HepG2 (cell line): Measurements from ENCODE around the gene SMYD5. TPM values are rescaled to one million over a fixed set of nuclear protein-coding genes. Genes with fewer than 3 reads are reported as not detected.

Experiments used
- ATAC-seq: fragments of 200-7000 bp; cut with Tn5 transposase; 3 replicates; pipeline ENCODE4 v1.9.1; 2020; ENCODE audit warnings: mild to moderate bottlenecking, moderate library complexity
- BruUV-seq: library from RNA; stranded (reverse); fragments of 400-500 nt; replicated peaks from 2 replicates; lab custom pipeline; 2021; lab: Mats Ljungman, UMichigan
- CTCF ChIA-PET: fragments of 300-600 bp; formaldehyde crosslinking; extraction: SDS; loops from one replicate; lab custom pipeline; 2021; ENCODE audit warnings: low total read pairs, inconsistent platforms, low intra/inter-chr PET ratio; lab: Yijun Ruan, JAX
- POLR2A ChIA-PET: fragments of 350-600 bp; sonication (Branson Sonifier 250); formaldehyde crosslinking; loops from one replicate; lab custom pipeline; 2020; ENCODE audit warnings: antibody characterized with exemption, inconsistent platforms; lab: Yijun Ruan, JAX
- DNase-seq: peaks from one replicate; pipeline ENCODE4 v3.0.0-alpha.2; 2015; ENCODE audit warnings: low spot score
- FAIRE-seq: peaks from 3 replicates; lab custom pipeline; 2011; peaks lifted over from hg19 to GRCh38; lab: Jason Lieb, UNC
- H2AFZ ChIP-seq: one replicate; pipeline ENCODE4 v1.6.1; 2011; ENCODE audit warnings: low read length, inconsistent platforms
- H3K27ac ChIP-seq: fragments of 300-600 bp; 3 replicates; pipeline ENCODE4 v1.8.0; 2011; ENCODE audit warnings: mixed run types, mild to moderate bottlenecking, mixed read lengths, low read length, inconsistent platforms; ENCODE audit not compliant: insufficient read depth; ENCODE audit errors: extremely low read length
- H3K27me3 ChIP-seq, 2 experiments: fragments of 200-600 bp in 1 of 2; 2 replicates in 1 of 2; 3 replicates in 1 of 2; pipeline versions ENCODE4 v1.6.0 to v1.8.0; 2011; ENCODE audit warnings: low read length in 2 of 2, mild to moderate bottlenecking in 2 of 2, moderate library complexity in 2 of 2, inconsistent platforms in 1 of 2; ENCODE audit not compliant: insufficient read depth in 2 of 2, control insufficient read depth in 1 of 2
- H3K36me3 ChIP-seq, 2 experiments: fragments of 200-600 bp in 1 of 2; replicated peaks in 1 of 2; 2 replicates in 1 of 2; 3 replicates in 1 of 2; pipeline versions ENCODE4 v1.5.1 to v1.8.0; 2011; ENCODE audit warnings: low read length in 2 of 2, inconsistent platforms in 1 of 2; ENCODE audit not compliant: insufficient read depth in 2 of 2, control insufficient read depth in 1 of 2
- H3K4me1 ChIP-seq: 2 replicates; pipeline ENCODE4 v1.5.1; 2012; ENCODE audit warnings: low read length, inconsistent platforms; ENCODE audit not compliant: insufficient read depth
- H3K4me2 ChIP-seq: 2 replicates; pipeline ENCODE4 v1.6.0; 2011; ENCODE audit warnings: low read depth, low read length, inconsistent platforms
- H3K4me3 ChIP-seq, 3 experiments: fragments of 200-600 bp in 1 of 3; sonication (generic), shearing (Covaris generic) in 1 of 3; replicated peaks in 1 of 3; 2 replicates each; pipeline ENCODE4 v1.5.1; 2011 to 2016; ENCODE audit warnings: low read length in 3 of 3, inconsistent platforms in 2 of 3, low read depth in 2 of 3, mild to moderate bottlenecking in 2 of 3, control low read depth in 1 of 3, mixed read lengths in 1 of 3; ENCODE audit not compliant: insufficient read depth in 1 of 3
- H3K79me2 ChIP-seq: one replicate; pipeline ENCODE4 v1.6.1; 2011; ENCODE audit warnings: low read length, inconsistent platforms; ENCODE audit not compliant: insufficient read depth
- H3K9ac ChIP-seq: 2 replicates; pipeline ENCODE4 v1.6.0; 2011; ENCODE audit warnings: mild to moderate bottlenecking, low read depth, low read length, inconsistent platforms; ENCODE audit not compliant: insufficient read depth
- H3K9me3 ChIP-seq: 2 replicates; pipeline ENCODE4 v1.5.1; 2012; ENCODE audit warnings: mild to moderate bottlenecking, low read length
- H4K20me1 ChIP-seq: 2 replicates; pipeline ENCODE4 v1.6.0; 2011; ENCODE audit warnings: inconsistent platforms, mild to moderate bottlenecking, low read length, moderate library complexity; ENCODE audit not compliant: insufficient read depth
- ARID4A ChIP-seq: sonication (generic); formaldehyde crosslinking; IDR thresholded peaks from 2 replicates; pipeline ENCODE4 v1.5.0; 2020; ENCODE audit warnings: mild to moderate bottlenecking, missing genetic modification reagents, borderline replicate concordance
- CC2D1A ChIP-seq: sonication (generic); formaldehyde crosslinking; IDR thresholded peaks from 2 replicates; pipeline ENCODE4 v1.8.1; 2023; ENCODE audit warnings: mild to moderate bottlenecking, missing genetic modification reagents
- DBP ChIP-seq: sonication (generic); formaldehyde crosslinking; IDR thresholded peaks from 2 replicates; pipeline ENCODE4 v1.4.0; 2020; ENCODE audit warnings: missing genetic modification reagents; ENCODE audit errors: not compliant biosample characterization
- ESRRA ChIP-seq: sonication (generic); formaldehyde crosslinking; IDR thresholded peaks from 2 replicates; pipeline ENCODE4 v1.5.1; 2020; ENCODE audit warnings: mild to moderate bottlenecking, low read depth, missing genetic modification reagents
- GATAD2A ChIP-seq: IDR thresholded peaks from 2 replicates; pipeline ENCODE4 v1.6.1; 2016
- HNF1B ChIP-seq: sonication (generic); formaldehyde crosslinking; IDR thresholded peaks from 2 replicates; pipeline ENCODE4 v1.5.1; 2020; ENCODE audit warnings: mild to moderate bottlenecking, moderate library complexity, missing genetic modification reagents
- MAFF ChIP-seq: IDR thresholded peaks from 2 replicates; pipeline ENCODE4 v1.6.1; 2011; ENCODE audit warnings: low read depth, low read length, improper control_type of control experiment
- POGZ ChIP-seq: sonication (generic); formaldehyde crosslinking; IDR thresholded peaks from 2 replicates; pipeline ENCODE4 v1.4.0; 2020; ENCODE audit warnings: mild to moderate bottlenecking, missing genetic modification reagents
- SETDB1 ChIP-seq: sonication (generic); formaldehyde crosslinking; IDR thresholded peaks from 2 replicates; pipeline ENCODE4 v1.5.1; 2020; ENCODE audit warnings: missing genetic modification reagents, mild to moderate bottlenecking, borderline replicate concordance
- THAP7 ChIP-seq: sonication (generic); formaldehyde crosslinking; IDR thresholded peaks from 2 replicates; pipeline ENCODE4 v1.8.1; 2023; ENCODE audit warnings: mild to moderate bottlenecking, missing genetic modification reagents
- ZNF3 ChIP-seq: IDR thresholded peaks from 2 replicates; pipeline ENCODE4 v1.7.0; 2017; ENCODE audit warnings: inconsistent platforms
- ZNF678 ChIP-seq: sonication (generic); formaldehyde crosslinking; IDR thresholded peaks from 2 replicates; pipeline ENCODE4 v1.4.0; 2020; ENCODE audit warnings: mild to moderate bottlenecking, missing genetic modification reagents
- WGBS: methylation state at CpG from one replicate; pipeline ENCODE4 v1.1.6; 2017; ENCODE audit warnings: low lambda C conversion rate; 5-methylcytosine and 5-hydroxymethylcytosine counted together
- in situ Hi-C: cut with HindIII; loops from 2 replicates; pipeline ENCODE4 v1.10.0; 2017; ENCODE audit warnings: low pct_unique_long_range_greater_than_20kb; ENCODE audit not compliant: extremely low pct_ligation_motif_present
- intact Hi-C: fragments of 100-400 bp; cut with micrococcal nuclease; formaldehyde crosslinking; loops from one replicate; pipeline ENCODE4 v1.10.0; 2022; ENCODE audit not compliant: unreplicated experiment
- polyA plus RNA-seq, 8 experiments: library from polyadenylated mRNA; depleted of rRNA in 3 of 8; stranded (reverse) in 7 of 8; unstranded in 1 of 8; fragments of >200 nt; fragmentation: Illumina TruSeq in 4 of 8; extraction: Trizol in 4 of 8; gene quantifications; 2 replicates each; pipeline versions ENCODE4 v1.2.1 to v1.2.3, GENCODE V29; 2011 to 2016; ENCODE audit warnings: low read depth in 4 of 8, missing spikeins in 1 of 8, mixed read lengths in 1 of 8; ENCODE audit not compliant: insufficient read depth in 1 of 8
- total RNA-seq, 5 experiments: library from RNA; depleted of rRNA; stranded (reverse); fragments of >200 nt; fragmentation: Illumina TruSeq; extraction: Trizol; gene quantifications; 2 replicates each; pipeline ENCODE4 v1.2.3, GENCODE V29; 2016; ENCODE audit warnings: low read depth in 1 of 5

SMYD5 gene
- total and polyA plus RNA-seq, 2 of the 13 experiments (the other 11 are each of a cell fraction or from before 2014, with no cell fraction given), result 55.8 to 70.4 TPM

GRCh38 chr2:73212098-73212447 is 2.0 kb upstream of the SMYD5 start (continued):
- TF ChIP-seq ARID4A (CRISPR knock-in tag) (0 out of 2 replicates have a peak, but pooled peaks have one; percentile 11), ZNF3 (CRISPR knock-in tag) (peak; percentile 75; the same call in 1 of the 2 replicates), THAP7 (CRISPR knock-in tag) (peak; percentile 58; the same call in 1 of the 2 replicates)

- peaks cover 34% of the 10 kb centered on the region for H3K79me2 ChIP-seq
- ChIA-PET POLR2A (interaction anchor here (0.5 to 4.5 kb wide), 35 partner anchors 8 to 1245 kb away, joined by 3 to 125 read pairs (median 5); partner anchors contain the start of genes ALMS1, CCT7, EGR4 and FBXO41), CTCF (interaction anchor here (1.4 to 2.9 kb wide), 4 partner anchors 35 to 320 kb away, joined by 6 to 74 read pairs (median 10); no protein-coding TSS in a partner anchor)
- intact Hi-C loops, result loop anchor here (1.0 to 10.0 kb wide), 5 partner anchors 22 to 172 kb away; partner anchors contain the start of gene ALMS1
- H3K4me1 ChIP-seq, result peaks cover 72% of the 10 kb centered on the region
- peak overlapping the region; percentile 92 for H3K27ac ChIP-seq
- H3K9me3 ChIP-seq, result no peaks in the 10 kb centered on the region
- H3K9ac ChIP-seq, result peak overlapping the region; percentile 96
- peak overlapping the region; percentile 45 for H2AFZ ChIP-seq
- peak; percentile 76 for ATAC-seq
- WGBS, result under 1% methylated on average over 18 of the region's 20 CpGs
- peak overlapping the region; percentile 99 for H3K4me2 ChIP-seq
- H4K20me1 ChIP-seq, result peaks cover 9% of the 10 kb centered on the region; the same call in 1 of the 2 replicates
- no peaks in the 10 kb centered on the region for H3K27me3 ChIP-seq
- H3K4me3 ChIP-seq, result peak overlapping the region; percentile 50 to 93 (median 86)
- BruUV-seq, result no TSS peak
- peak; percentile 78 for DNase-seq
- in situ Hi-C loops, result loop anchor here (5.0 kb wide), 1 partner anchor 35 kb away; no protein-coding TSS in a partner anchor
- peaks cover 0 to 3% of the 10 kb centered on the region in 2 experiments; a peak in 2 of 5 replicates for H3K36me3 ChIP-seq
- FAIRE-seq, result peak; percentile 83
- no peak for TF ChIP-seq MAFF
- TF ChIP-seq CC2D1A (CRISPR knock-in tag), result no peak
- TF ChIP-seq ZNF678 (CRISPR knock-in tag), result no peak
- no peak for TF ChIP-seq SETDB1
- TF ChIP-seq DBP (CRISPR knock-in tag), result no peak
- TF ChIP-seq GATAD2A (CRISPR knock-in tag), result 0 out of 2 replicates have a peak, but pooled peaks have one; percentile 25
- TF ChIP-seq HNF1B (CRISPR knock-in tag), result peak; percentile 16; the same call in 1 of the 2 replicates
- no peak; the same call in 1 of the 2 replicates for TF ChIP-seq ESRRA (CRISPR knock-in tag)
- TF ChIP-seq POGZ (CRISPR knock-in tag), result no peak; the same call in 1 of the 2 replicates
Observed at GRCh38 chr2:73212448-73213176, 1.4 kb upstream of the SMYD5 start.
